Measurements from ENCODE around the gene ZBTB32.

The ZBTB32 gene

GRCh38 chr19:35715355-35715809 is 11.0 kb downstream of the ZBTB32 start:
- no peak for DNase-seq (ENCODE audit: low read depth)
- in situ Hi-C loops (cut with HindIII; ENCODE audit: low sequenced_read_pairs) = no loop called here
- H3K4me3 ChIP-seq (ENCODE audit: low read depth, low read length) = no peak overlapping the region
- no peak for TF ChIP-seq CTCF (IDR thresholded peaks at IDR 0.05; ENCODE audit: low read depth, low read length, missing control alignments)

- DNase-seq (ENCODE audit: low read depth) = peak; percentile 2
Observed at GRCh38 chr19:35715981-35716800, 11.8 kb downstream of the ZBTB32 start.

DNA sequence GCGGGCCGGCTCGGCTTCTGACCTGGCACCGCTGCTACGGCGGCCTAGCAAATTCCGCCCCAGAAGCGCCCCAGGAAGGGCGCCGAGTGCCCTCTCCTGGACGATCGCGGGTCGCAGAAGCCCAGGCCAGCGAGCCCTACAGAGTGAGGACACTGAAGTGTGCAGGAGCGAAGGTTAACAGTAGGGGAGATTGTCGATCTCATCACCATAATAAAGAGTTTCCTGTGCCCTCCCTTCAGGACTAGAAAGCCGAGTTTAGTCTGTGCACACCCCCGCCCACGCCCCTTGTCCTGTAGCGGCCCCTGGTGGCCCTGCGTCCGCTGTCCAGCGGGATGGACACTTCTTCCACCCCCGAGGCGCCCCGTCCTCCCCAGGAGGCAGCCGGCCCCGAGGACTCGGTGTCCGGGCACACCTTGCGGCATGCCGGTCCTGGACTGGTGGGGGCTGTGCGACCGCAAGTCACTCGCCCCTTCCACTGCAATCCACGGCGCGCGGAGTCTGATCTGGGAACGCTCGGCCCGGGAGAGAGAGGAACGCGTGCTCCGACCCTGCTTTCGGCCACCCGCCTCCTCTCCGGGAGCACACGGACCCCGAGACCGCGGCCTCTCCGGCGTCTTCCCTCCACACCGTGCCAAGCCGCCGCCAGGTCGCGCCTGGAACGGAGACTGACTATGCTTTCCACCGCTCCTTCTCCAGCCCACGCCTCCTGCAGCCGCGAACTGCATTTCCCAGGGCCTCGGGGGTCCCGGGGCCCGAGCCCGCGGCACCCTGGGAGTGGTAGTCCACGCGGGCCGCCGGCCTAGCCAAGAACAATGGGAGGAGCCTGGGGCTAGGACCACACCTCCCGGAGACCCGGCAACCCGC is 12.7 kb downstream of the ZBTB32 start:
- DNase-seq (ENCODE audit: low read depth) = peak; percentile 44
- in situ Hi-C loops (cut with HindIII; ENCODE audit: low sequenced_read_pairs) = no loop called here
- peak overlapping the region; percentile 70 for H3K4me3 ChIP-seq (ENCODE audit: low read depth, low read length)
- TF ChIP-seq CTCF (IDR thresholded peaks at IDR 0.05; ENCODE audit: low read depth, low read length, missing control alignments) = peak; percentile 88

More at GRCh38 chr19:35715981-35716800, 11.8 kb downstream of the ZBTB32 start:
- H3K4me3 ChIP-seq (ENCODE audit: low read depth, low read length) = peak overlapping the region; percentile 70
- TF ChIP-seq CTCF (IDR thresholded peaks at IDR 0.05; ENCODE audit: low read depth, low read length, missing control alignments) = no peak
- in situ Hi-C loops (cut with HindIII; ENCODE audit: low sequenced_read_pairs) = no loop called here

DNA sequence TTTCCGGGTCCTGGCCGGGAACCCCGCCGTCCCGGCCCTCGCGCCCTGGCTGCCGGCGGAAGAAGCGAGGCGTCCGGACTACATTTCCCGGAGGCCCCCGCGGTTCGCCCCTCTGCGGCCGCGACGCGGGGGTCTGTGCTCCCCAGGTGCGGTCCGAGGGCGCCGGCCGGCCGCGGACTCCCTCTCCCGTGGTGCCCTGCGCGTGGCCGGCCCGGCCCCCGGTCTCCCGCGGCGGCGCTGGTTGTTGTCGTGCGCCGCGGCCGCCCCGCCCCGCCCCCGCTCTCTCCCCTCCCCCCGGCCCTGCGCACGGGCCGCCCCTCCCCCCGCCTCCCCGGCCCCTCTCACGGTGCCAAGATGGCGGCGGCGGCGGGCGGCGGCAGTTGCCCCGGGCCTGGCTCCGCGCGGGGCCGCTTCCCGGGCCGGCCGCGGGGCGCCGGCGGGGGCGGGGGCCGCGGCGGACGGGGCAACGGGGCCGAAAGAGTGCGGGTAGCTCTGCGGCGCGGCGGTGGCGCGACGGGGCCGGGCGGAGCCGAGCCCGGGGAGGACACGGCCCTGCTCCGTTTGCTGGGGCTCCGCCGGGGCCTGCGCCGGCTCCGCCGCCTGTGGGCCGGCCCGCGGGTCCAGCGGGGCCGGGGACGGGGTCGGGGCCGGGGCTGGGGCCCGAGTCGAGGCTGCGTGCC is 13.4 kb downstream of the ZBTB32 start, which contains the start of gene KMT2B:
Gene KMT2B, plus strand, starts transcription at position 339 of the 680 bp plus-strand sequence. Its CDS starts 16 bp downstream, at position 355.
- in situ Hi-C loops (cut with HindIII; ENCODE audit: low sequenced_read_pairs) = no loop called here

DNA sequence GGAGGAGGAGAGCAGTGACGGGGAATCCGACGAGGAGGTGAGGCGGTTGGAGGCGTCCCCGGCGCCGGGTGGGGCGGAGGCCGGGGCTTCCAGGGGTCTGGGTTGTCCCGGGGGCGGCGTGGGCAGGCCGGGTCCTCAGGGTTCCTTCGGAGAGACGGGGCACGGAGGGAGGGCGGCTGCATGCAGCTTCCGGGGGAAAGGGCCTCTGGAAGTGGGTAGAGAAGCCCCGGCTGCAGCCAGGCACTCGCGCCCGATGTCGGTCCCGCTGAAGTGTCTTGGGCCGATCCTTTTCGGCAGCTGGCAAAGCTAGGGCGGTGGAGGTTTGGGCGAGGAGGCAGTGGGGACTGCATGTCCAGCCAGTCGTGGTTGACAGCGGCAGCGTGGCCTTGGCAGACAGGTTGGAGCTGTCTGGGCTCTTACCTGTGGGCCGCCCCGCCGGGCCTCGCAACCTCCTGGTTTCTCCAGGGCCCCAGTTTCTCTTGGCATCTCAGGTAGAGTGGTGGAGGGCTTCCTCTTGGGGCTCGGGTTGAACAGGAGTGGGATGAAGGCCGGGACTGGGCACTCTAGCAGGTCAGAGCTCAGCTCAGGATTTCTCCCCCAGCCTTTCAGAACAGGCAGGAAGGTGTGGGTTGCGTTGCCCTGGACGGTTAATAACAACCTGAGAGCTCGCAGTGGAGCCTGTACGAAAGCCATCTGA is 14.1 kb downstream of the ZBTB32 start:
- peak overlapping the region; percentile 82 for H3K4me3 ChIP-seq (ENCODE audit: low read depth, low read length)
- TF ChIP-seq CTCF (IDR thresholded peaks at IDR 0.05; ENCODE audit: low read depth, low read length, missing control alignments) = no peak
- in situ Hi-C loops (cut with HindIII; ENCODE audit: low sequenced_read_pairs) = no loop called here
- DNase-seq (ENCODE audit: low read depth) = no peak

More for the DNA sequence above, 13.4 kb downstream of the ZBTB32 start, which contains the start of gene KMT2B:
- DNase-seq (ENCODE audit: low read depth) = peak; percentile 91
- TF ChIP-seq CTCF (IDR thresholded peaks at IDR 0.05; ENCODE audit: low read depth, low read length, missing control alignments) = no peak
- peak within 1 kb of the TSS; percentile 82 for H3K4me3 ChIP-seq (ENCODE audit: low read depth, low read length)
